G401.6 (cell line): ENCODE results near the gene USP5.
"Not testable (repeated sequence)": the region's sequence is repeated elsewhere in the genome, so short reads cannot be mapped to it uniquely, and the experiment has no call there.

Source experiments
- FAIRE-seq: peaks from 2 replicates; lab custom pipeline; 2012; peaks lifted over from hg19 to GRCh38; lab: Jason Lieb, UNC

Gene USP5

GRCh38 chr12:6865307-6865706, 13.4 kb downstream of the USP5 start:
- not testable (repeated sequence) for FAIRE-seq

DNA sequence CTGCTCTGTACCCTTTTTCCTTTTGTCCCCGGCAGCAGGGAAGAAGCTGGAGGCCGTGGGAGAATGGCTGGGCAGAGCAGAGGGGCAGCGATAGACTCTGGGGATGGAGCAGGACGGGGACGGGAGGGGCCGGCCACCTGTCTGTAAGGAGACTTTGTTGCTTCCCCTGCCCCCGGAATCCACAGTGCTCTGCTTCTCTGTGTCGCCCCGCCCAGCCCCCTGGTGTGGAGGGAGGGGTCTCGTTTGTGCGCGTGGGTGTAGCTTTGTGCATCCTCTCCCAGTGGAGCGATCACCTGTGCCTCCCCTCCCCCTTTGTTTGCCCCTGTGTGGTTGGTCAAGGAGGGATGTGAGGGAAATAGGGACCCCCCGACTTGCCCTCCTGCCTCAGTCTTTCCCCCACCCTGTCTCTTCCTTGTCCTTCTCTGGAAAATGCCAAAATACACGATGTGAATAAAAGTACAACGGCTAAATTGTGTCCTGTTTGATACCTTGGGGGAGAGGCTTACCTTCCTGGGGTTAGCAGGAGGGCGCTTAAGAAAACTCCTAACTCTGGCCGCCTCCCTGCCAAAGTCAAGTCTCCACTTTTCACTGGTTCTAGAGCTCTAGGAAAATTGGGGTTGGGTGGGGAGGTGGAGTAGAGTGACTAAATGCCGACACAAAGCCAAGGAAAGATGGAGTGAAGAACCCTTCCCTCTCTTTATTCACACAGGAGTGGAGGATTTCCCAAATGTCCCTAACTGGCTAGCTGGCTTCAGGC, 14.4 kb downstream of the USP5 start:
- FAIRE-seq: no peak

DNA sequence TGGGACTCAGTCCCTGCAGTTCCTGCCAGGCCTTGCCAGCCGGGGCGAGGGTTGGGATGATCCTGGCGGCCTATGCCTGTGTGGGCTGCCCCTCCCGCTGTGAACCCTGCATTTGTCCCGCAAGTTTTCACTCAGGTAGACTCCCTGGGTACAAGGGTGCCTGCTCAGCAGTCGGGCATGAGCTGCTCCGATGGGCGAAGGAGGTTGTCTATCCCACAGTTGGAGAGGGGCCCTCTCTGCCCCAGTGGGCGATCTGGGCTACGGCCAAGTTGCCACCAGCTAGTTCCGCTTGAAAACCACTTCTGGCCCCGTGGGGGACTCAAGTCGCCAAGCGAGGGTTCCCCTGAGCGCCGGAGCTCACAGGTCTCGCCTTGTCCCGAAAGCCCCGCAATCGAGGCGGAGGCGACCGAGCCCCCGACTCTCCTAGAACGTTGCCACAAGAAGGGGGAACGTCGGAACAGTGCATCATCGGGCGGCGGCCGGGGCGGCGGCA, 15.0 kb downstream of the USP5 start:
- no peak for FAIRE-seq

DNA sequence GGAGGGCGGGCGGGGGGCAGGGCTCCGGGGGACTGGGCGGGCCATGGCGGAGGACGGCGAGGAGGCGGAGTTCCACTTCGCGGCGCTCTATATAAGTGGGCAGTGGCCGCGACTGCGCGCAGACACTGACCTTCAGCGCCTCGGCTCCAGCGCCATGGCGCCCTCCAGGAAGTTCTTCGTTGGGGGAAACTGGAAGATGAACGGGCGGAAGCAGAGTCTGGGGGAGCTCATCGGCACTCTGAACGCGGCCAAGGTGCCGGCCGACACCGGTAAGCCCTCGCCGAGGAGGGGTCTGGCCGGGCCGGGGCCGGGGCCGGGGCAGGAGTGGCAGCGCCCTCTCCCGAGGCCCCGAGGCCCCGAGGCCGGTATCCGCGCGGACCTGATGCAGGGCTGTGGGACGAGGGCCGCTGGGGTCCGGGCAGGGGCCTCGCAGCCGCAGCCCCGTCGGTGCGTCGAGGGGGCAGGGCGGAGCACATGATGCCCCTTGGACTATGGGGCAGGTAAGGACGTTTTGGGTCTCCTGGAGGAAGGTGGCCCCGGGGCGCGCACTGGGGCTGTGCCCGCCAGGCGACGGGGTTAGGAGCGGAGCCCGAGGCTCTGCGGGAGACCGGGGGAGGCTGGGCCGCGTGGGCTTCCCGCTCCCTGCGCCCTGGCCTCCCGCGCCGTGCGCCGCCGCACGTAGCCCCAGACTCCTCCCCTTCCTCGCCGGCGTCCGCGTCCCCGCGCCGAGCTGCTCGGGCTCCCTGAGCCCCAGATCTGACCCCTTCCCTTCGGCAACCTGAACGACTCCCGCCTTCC, 15.7 kb downstream of the USP5 start, which contains the start of gene TPI1:
Gene TPI1, plus strand, starts transcription at position 119 of the 798 bp plus-strand sequence. Its CDS starts 36 bp downstream, at position 155.
- FAIRE-seq: no peak

GRCh38 chr12:6868211-6869048, 16.5 kb downstream of the USP5 start:
- no peak for FAIRE-seq

GRCh38 chr12:6869049-6870021, 17.4 kb downstream of the USP5 start:
- FAIRE-seq: no peak

DNA sequence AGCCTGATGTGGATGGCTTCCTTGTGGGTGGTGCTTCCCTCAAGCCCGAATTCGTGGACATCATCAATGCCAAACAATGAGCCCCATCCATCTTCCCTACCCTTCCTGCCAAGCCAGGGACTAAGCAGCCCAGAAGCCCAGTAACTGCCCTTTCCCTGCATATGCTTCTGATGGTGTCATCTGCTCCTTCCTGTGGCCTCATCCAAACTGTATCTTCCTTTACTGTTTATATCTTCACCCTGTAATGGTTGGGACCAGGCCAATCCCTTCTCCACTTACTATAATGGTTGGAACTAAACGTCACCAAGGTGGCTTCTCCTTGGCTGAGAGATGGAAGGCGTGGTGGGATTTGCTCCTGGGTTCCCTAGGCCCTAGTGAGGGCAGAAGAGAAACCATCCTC, 18.4 kb downstream of the USP5 start:
- not testable (repeated sequence) for FAIRE-seq

DNA sequence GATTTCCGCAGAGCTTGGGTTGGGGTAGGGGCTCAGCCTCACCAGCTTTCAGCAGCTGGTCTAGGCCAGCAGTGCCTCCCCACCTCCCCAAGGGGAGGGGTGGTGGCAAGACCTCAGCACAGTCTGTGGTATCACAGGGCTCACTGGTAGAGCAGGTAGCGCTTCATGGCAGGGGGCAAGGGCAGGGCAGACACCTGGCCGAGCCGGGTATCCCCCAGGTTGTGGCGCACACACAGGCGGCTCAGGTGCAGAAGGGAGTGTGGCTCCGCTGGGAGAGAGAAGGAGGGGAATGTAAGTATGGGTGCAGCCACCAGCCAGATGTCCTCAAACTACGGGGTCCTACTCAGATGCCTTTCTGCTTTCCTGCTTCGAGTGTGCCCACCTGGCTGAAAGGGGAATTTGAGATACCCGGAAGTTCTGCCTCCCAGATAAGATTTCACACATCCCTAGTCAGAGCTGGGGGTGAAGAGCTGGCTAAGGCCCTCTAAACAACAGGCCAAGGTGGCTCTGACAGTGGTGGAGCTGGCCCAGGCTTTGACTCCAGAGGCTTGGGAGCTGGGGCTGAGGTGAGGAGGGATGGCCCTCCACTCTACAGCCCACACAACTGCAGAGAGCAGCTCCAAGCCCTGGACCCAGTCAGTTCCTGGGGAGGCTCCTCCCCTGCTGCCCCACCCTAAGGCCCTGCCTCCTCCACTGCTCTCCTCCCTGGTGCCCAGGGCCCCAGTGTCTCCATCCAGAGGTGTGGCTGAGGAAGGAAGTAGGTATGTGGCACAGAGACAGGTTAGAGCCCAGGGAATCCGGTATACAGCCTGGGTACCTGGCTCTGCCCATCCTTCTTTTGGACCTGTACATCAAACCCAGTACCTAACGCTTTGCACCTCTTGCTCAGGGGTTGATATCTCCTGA, 19.4 kb downstream of the USP5 start:
- peak; percentile 41 for FAIRE-seq

- FAIRE-seq: no peak
Observed at GRCh38 chr12:6872073-6873048, 20.4 kb downstream of the USP5 start.

GRCh38 chr12:6873094-6874014, 21.4 kb downstream of the USP5 start, which contains the start of gene SPSB2:
Gene SPSB2 (minus strand): TSS chr12:6873303. CDS start chr12:6872901, 402 bp downstream.
- FAIRE-seq: peak; percentile 92

DNA sequence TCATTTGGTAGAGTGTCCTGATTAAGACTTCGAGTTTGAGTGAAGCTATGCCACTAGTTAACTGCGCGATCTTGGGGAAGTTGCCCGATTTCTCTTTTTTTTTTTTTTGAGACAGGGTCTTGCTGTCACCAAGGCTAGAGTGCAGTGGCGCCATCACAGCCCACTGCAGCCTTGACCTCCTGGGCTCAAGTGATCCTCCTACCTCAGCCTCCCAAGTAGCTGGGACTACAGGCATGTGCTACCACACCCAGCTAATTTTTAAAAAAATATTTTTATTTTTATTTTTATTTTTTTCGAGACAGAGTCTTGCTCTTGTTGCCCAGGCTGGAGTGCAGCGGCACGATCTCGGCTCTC, 22.0 kb downstream of the USP5 start:
- not testable (repeated sequence) for FAIRE-seq

GRCh38 chr12:6879824-6880223, 27.9 kb downstream of the USP5 start:
- not testable (repeated sequence) for FAIRE-seq

- no peak for FAIRE-seq
Observed at GRCh38 chr12:6883252-6883651, 31.3 kb downstream of the USP5 start.

DNA sequence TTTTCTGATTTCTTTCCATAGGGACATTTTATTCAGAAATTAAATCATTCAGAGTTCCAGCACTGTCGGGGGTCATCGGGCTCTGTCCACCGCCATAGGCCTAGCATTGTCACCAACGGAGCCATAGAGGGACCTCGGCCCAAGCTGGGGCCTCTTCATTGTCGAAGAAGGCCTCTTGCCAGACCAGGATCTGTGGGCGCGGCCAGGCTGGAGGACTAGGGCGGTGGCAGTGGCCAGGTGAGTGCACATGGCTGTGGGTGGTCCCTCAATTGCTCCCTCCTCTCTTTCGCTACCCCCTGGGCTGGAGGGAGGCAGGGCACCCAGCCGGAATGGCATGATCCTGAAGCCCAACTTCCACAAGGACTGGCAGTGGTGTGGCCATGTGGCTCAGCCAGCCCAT, 31.7 kb downstream of the USP5 start:
- no peak for FAIRE-seq

DNA sequence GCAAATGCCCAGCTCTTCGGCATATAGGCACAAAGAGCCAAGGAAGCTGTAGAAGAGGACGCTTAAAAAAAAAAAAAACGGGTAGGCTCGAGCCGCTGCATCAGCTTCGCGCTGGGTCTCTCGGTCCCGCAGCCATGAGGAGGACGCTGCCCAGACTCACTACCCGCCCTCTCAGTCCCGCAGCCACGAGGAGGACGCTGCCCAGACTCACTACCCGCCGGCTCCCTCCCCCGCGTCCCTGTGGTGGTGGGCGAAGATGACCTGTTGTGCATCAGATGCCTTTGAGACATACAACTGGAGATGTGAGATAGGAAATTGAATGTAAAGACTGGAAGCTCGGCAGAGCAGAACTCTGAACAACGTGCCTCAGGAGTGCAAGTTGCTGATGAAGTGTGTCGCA, 32.6 kb downstream of the USP5 start:
- FAIRE-seq: no peak

- FAIRE-seq: not testable (repeated sequence)
Observed at GRCh38 chr12:6886206-6886999, 34.5 kb downstream of the USP5 start.

GRCh38 chr12:6887460-6887859, 35.5 kb downstream of the USP5 start:
- FAIRE-seq: no peak
